A549 (cell line): ENCODE data around the gene SMURF1. TPM values are rescaled to one million over a fixed set of nuclear protein-coding genes. Genes with fewer than 3 reads are reported as not detected.

Source experiments
- ATAC-seq, 2 experiments: fragments of 200-7000 bp in 1 of 2; fragments of >200 bp in 1 of 2; cut with Nextera tagmentation in 1 of 2; cut with Tn5 transposase in 1 of 2; 3 replicates each; pipeline versions ENCODE4 v1.8.0 to v1.9.1; 2018 to 2020; ENCODE audit warnings: mild to moderate bottlenecking in 1 of 2, moderate library complexity in 1 of 2
- CTCF ChIA-PET: fragments of 300-600 bp; sonication (Branson Sonifier 250); formaldehyde crosslinking; extraction: SDS; loops from one replicate; lab custom pipeline; 2021; ENCODE audit warnings: antibody characterized with exemption, inconsistent platforms; lab: Yijun Ruan, JAX
- POLR2A ChIA-PET: fragments of 350-600 bp; formaldehyde crosslinking; extraction: SDS; loops from one replicate; lab custom pipeline; 2021; ENCODE audit warnings: antibody characterized with exemption, inconsistent platforms; lab: Yijun Ruan, JAX
- DNase-seq, 2 experiments: peaks; one replicate each; pipeline versions ENCODE4 v3.0.0 to v3.0.0-alpha.2; 2011 to 2016; ENCODE audit warnings: low read depth in 1 of 2, low spot score in 1 of 2
- FAIRE-seq: peaks from 2 replicates; lab custom pipeline; 2011; peaks lifted over from hg19 to GRCh38; lab: Jason Lieb, UNC
- H3K27ac ChIP-seq, 2 experiments: fragments of >200 bp; sonication (Bioruptor Twin); formaldehyde crosslinking; 3 replicates each; pipeline ENCODE4 v1.5.1; 2016 to 2017
- H3K4me1 ChIP-seq: fragments of >200 bp; sonication (Bioruptor Twin); formaldehyde crosslinking; 3 replicates; pipeline ENCODE4 v1.6.1; 2016
- H3K4me2 ChIP-seq: fragments of >200 bp; sonication (Bioruptor Twin); formaldehyde crosslinking; 3 replicates; pipeline ENCODE4 v1.6.1; 2016
- H3K4me3 ChIP-seq: fragments of >200 bp; sonication (Bioruptor Twin); formaldehyde crosslinking; 3 replicates; pipeline ENCODE4 v1.5.1; 2016
- H3K9me3 ChIP-seq: fragments of >200 bp; sonication (Bioruptor Twin); formaldehyde crosslinking; 3 replicates; pipeline ENCODE4 v1.6.1; 2016
- CBX8 ChIP-seq: fragments of 200-600 bp; sonication (generic); IDR thresholded peaks from 2 replicates; pipeline ENCODE4 v1.6.1; 2016
- CHD4 ChIP-seq: fragments of 200-600 bp; sonication (generic); IDR thresholded peaks from 2 replicates; pipeline ENCODE4 v1.6.1; 2016; ENCODE audit warnings: antibody characterized with exemption, mild to moderate bottlenecking, borderline replicate concordance
- EHF ChIP-seq: fragments of 250-450 bp; sonication (Bioruptor Pico); IDR thresholded peaks from 2 replicates; pipeline ENCODE4 v1.5.0; 2020; ENCODE audit warnings: mild to moderate bottlenecking
- EP300 ChIP-seq, 2 experiments: fragments of >200 bp; sonication (Bioruptor Twin); formaldehyde crosslinking; IDR thresholded peaks; 2 replicates in 1 of 2; 3 replicates in 1 of 2; pipeline ENCODE4 v1.6.1; 2016 to 2017
- FOSB ChIP-seq: fragments of 250-450 bp; sonication (Bioruptor Pico); IDR thresholded peaks from 2 replicates; pipeline ENCODE4 v1.5.0; 2020; ENCODE audit warnings: mild to moderate bottlenecking, moderate library complexity
- FOSL2 ChIP-seq, 2 experiments: fragments of 450-650 bp in 1 of 2; fragments of >200 bp in 1 of 2; sonication (Bioruptor Twin) in 1 of 2; formaldehyde crosslinking; IDR thresholded peaks; 2 replicates each; pipeline versions ENCODE4 v1.5.0 to v1.6.1; 2016 to 2020; ENCODE audit warnings: mild to moderate bottlenecking in 1 of 2, moderate library complexity in 1 of 2
- HOXB13 ChIP-seq: fragments of 250-450 bp; sonication (Bioruptor Pico); IDR thresholded peaks from 2 replicates; pipeline ENCODE4 v1.5.0; 2020; ENCODE audit warnings: low read depth, mild to moderate bottlenecking, moderate library complexity
- MAFK ChIP-seq: fragments of 450-650 bp; IDR thresholded peaks from 2 replicates; pipeline ENCODE4 v1.6.1; 2014; ENCODE audit not compliant: partially characterized antibody
- MYC ChIP-seq: IDR thresholded peaks from 2 replicates; pipeline ENCODE4 v1.6.1; 2012; ENCODE audit warnings: mild to moderate bottlenecking, inconsistent platforms, low read length, improper control_type of control experiment, borderline replicate concordance
- NFE2L2 ChIP-seq: fragments of 150-350 bp; conservative IDR thresholded peaks from 2 replicates; pipeline ENCODE4 v1.6.1; 2014; ENCODE audit warnings: low read length
- NPAS2 ChIP-seq: fragments of 250-450 bp; sonication (Bioruptor Pico); IDR thresholded peaks from 2 replicates; pipeline ENCODE4 v1.8.0; 2022; ENCODE audit warnings: mild to moderate bottlenecking, moderate library complexity, borderline replicate concordance
- NR3C1 ChIP-seq: fragments of >200 bp; sonication (Bioruptor Twin); formaldehyde crosslinking; IDR thresholded peaks from 3 replicates; pipeline ENCODE4 v1.6.1; 2017
- POLR2AphosphoS2 ChIP-seq: conservative IDR thresholded peaks from 2 replicates; pipeline ENCODE4 v1.6.1; 2012; ENCODE audit warnings: low read length, improper control_type of control experiment, inconsistent platforms
- RCOR1 ChIP-seq: fragments of 150-350 bp; IDR thresholded peaks from 2 replicates; pipeline ENCODE4 v1.6.1; 2014; ENCODE audit warnings: antibody characterized with exemption, low read length, low read depth
- SREBF2 ChIP-seq: fragments of 450-650 bp; IDR thresholded peaks from 2 replicates; pipeline ENCODE4 v1.6.1; 2014; ENCODE audit warnings: mild to moderate bottlenecking, moderate library complexity
- TFCP2L1 ChIP-seq: fragments of 250-450 bp; sonication (Bioruptor Pico); IDR thresholded peaks from 2 replicates; pipeline ENCODE4 v1.5.0; 2021; ENCODE audit warnings: mild to moderate bottlenecking
- TP53 ChIP-seq: fragments of 250-450 bp; sonication (Bioruptor Pico); IDR thresholded peaks from 2 replicates; pipeline ENCODE4 v1.5.0; 2021; ENCODE audit warnings: mild to moderate bottlenecking, moderate library complexity
- ZC3H11A ChIP-seq: fragments of 450-650 bp; IDR thresholded peaks from 2 replicates; pipeline ENCODE4 v1.6.1; 2014; ENCODE audit warnings: antibody characterized with exemption, mild to moderate bottlenecking
- ZSCAN20 ChIP-seq: fragments of 250-450 bp; sonication (Bioruptor Pico); IDR thresholded peaks from 2 replicates; pipeline ENCODE4 v1.8.0; 2022; ENCODE audit warnings: mild to moderate bottlenecking, moderate library complexity
- WGBS: methylation state at CpG from one replicate; pipeline ENCODE4 v1.1.6; 2017; ENCODE audit errors: missing lambda C conversion rate; 5-methylcytosine and 5-hydroxymethylcytosine counted together
- polyA plus RNA-seq, 4 experiments: library from polyadenylated mRNA; depleted of rRNA in 3 of 4; stranded (reverse); fragments of >200 nt; fragmentation: RNase III in 1 of 4; extraction: RNeasy Plus Mini Kit Qiagen cat#74134 plus additional on column Dnase treatment in 1 of 4; gene quantifications; 2 replicates in 3 of 4; 3 replicates in 1 of 4; pipeline ENCODE4 v1.2.3, GENCODE V29; 2011 to 2017
- TF ChIP-seq, protein P1 (sequence below): fragments of >200 bp; sonication (Bioruptor Twin); formaldehyde crosslinking; IDR thresholded peaks from 2 replicates; pipeline ENCODE4 v1.6.1; 2016
- TF ChIP-seq, protein P2 (sequence below): fragments of 150-350 bp; IDR thresholded peaks from 2 replicates; pipeline ENCODE4 v1.6.1; 2014; ENCODE audit warnings: low read depth, mild to moderate bottlenecking, low read length
- TF ChIP-seq, protein P3 (sequence below): IDR thresholded peaks from 2 replicates; pipeline ENCODE4 v1.6.1; 2012
- TF ChIP-seq, protein P4 (sequence below): fragments of 250-450 bp; sonication (Bioruptor Pico); IDR thresholded peaks from 2 replicates; pipeline ENCODE4 v1.5.0; 2020; ENCODE audit warnings: low read depth, mild to moderate bottlenecking, moderate library complexity
- TF ChIP-seq, protein P5 (sequence below): IDR thresholded peaks from 2 replicates; pipeline ENCODE4 v1.6.1; 2012; ENCODE audit warnings: low read depth, borderline replicate concordance
- TF ChIP-seq, protein P6 (sequence below): fragments of 450-650 bp; IDR thresholded peaks from 2 replicates; pipeline ENCODE4 v1.6.1; 2014; ENCODE audit warnings: antibody characterized with exemption

SMURF1 gene
- polyA plus RNA-seq, 2 of the 4 experiments (the other 2 are of a cell fraction) = 13.8 to 22.1 TPM

DNA sequence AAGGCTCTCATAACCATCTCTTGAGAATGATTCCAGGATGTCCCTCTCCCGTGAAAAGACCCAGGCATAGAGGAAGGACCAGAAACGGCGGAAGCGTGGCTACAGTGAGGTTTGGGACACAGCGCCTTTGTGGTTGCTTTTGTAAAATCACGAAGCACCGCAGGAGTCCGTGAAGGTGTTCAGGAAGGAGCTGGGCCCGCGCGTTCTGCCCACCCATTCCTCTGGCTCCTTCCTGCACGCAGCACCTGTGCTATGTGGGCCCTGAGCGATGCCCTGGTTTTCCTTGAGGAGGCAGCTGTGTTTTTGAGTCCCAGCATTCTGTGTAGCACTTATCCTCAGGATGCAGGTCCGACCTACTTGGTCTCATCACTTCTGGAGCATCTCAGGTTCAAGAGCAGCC, 152.8 kb downstream of the SMURF1 start (continued):
- TF ChIP-seq, protein P1, sequence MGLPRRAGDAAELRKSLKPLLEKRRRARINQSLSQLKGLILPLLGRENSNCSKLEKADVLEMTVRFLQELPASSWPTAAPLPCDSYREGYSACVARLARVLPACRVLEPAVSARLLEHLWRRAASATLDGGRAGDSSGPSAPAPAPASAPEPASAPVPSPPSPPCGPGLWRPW = no peak
- TF ChIP-seq ZSCAN20 (CRISPR knock-in tag) = no peak
- TF ChIP-seq, protein P2, sequence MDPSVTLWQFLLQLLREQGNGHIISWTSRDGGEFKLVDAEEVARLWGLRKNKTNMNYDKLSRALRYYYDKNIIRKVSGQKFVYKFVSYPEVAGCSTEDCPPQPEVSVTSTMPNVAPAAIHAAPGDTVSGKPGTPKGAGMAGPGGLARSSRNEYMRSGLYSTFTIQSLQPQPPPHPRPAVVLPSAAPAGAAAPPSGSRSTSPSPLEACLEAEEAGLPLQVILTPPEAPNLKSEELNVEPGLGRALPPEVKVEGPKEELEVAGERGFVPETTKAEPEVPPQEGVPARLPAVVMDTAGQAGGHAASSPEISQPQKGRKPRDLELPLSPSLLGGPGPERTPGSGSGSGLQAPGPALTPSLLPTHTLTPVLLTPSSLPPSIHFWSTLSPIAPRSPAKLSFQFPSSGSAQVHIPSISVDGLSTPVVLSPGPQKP = no peak
- TF ChIP-seq TP53 (CRISPR knock-in tag) = no peak
- TF ChIP-seq CHD4 = no peak

DNA sequence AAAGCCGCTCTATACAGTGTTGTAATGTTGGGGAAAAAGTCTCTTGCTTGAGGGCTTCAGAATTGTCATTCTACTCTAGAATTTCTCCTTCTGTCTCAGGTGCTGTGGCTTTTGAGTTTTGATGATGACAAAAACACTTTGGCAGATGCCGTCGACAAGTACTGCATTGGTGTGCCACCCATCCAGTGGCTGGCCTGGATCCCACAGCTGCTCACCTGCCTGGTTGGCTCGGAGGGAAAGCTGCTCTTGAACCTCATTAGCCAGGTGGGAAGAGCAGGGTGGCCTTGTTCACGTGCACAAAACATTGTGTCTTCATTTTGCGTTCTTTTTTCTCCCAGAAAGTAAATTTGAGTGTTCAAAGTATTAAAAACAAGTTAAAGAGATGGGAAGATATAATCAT, 153.6 kb downstream of the SMURF1 start:
- Histone ChIP-seq H3K9me3 (no peaks in the 10 kb centered on the region), H3K4me3 (no peak overlapping the region), H3K27ac (no peak overlapping the region), H3K4me1 (no peaks in the 10 kb centered on the region), H3K4me2 (no peak overlapping the region)
- WGBS = 95% methylated on average over 6 of the region's 6 CpGs
- TF ChIP-seq MYC = no peak
- TF ChIP-seq NR3C1 = no peak
- no peak for TF ChIP-seq ZSCAN20 (CRISPR knock-in tag)
- TF ChIP-seq, protein P3, sequence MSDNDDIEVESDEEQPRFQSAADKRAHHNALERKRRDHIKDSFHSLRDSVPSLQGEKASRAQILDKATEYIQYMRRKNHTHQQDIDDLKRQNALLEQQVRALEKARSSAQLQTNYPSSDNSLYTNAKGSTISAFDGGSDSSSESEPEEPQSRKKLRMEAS = no peak
- TF ChIP-seq, protein P2 = no peak
- TF ChIP-seq, protein P4, sequence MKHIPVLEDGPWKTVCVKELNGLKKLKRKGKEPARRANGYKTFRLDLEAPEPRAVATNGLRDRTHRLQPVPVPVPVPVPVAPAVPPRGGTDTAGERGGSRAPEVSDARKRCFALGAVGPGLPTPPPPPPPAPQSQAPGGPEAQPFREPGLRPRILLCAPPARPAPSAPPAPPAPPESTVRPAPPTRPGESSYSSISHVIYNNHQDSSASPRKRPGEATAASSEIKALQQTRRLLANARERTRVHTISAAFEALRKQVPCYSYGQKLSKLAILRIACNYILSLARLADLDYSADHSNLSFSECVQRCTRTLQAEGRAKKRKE = no peak
- TF ChIP-seq TFCP2L1 (CRISPR knock-in tag) = no peak
- no peak for TF ChIP-seq EP300 (IDR thresholded peaks at IDR 0.05)
- TF ChIP-seq, protein P5, sequence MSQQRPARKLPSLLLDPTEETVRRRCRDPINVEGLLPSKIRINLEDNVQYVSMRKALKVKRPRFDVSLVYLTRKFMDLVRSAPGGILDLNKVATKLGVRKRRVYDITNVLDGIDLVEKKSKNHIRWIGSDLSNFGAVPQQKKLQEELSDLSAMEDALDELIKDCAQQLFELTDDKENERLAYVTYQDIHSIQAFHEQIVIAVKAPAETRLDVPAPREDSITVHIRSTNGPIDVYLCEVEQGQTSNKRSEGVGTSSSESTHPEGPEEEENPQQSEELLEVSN = no peak
- TF ChIP-seq, protein P1 = no peak
- no peak for TF ChIP-seq MAFK
- no peak for TF ChIP-seq FOSB (CRISPR knock-in tag)
- TF ChIP-seq HOXB13 (CRISPR knock-in tag) = no peak
- TF ChIP-seq NFE2L2 = no peak
- CTCF ChIA-PET = interaction anchor here (1.9 kb wide), 1 partner anchor 323 kb away, joined by 5 read pairs; no protein-coding TSS in a partner anchor
- POLR2A ChIA-PET = no interaction called here
- ATAC-seq = no peak
- DNase-seq = no peak
- FAIRE-seq = no peak

DNA sequence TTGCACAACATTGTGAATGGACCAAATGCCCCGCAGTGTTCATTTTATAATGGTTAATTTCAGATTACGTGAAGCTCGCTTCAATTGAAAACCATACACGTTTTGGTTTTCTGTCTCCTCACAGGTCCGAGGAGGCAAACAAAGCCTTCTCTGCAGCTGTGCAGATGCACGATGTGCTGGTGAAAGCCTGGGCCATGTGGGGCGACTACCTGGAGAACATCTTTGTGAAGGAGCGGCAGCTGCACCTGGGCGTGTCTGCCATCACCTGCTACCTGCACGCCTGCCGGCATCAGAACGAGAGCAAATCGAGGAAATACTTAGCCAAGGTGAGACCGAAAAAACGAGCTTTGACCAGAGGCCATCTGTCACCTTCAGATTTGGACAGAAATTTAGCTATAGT, 155.3 kb downstream of the SMURF1 start:
- no peaks in the 10 kb centered on the region for H3K4me1 ChIP-seq
- ATAC-seq (no peak), DNase-seq (no peak), FAIRE-seq (no peak)
- no peaks in the 10 kb centered on the region for H3K9me3 ChIP-seq
- ChIA-PET POLR2A (no interaction called here), CTCF (interaction anchor here (1.9 kb wide), 1 partner anchor 324 kb away, joined by 5 read pairs; no protein-coding TSS in a partner anchor)
- WGBS = 90% methylated on average over 15 of the region's 15 CpGs
- no peak overlapping the region for H3K27ac ChIP-seq
- no peak overlapping the region for H3K4me2 ChIP-seq
- H3K4me3 ChIP-seq = no peak overlapping the region
- no peak for TF ChIP-seq TP53 (CRISPR knock-in tag)
- no peak for TF ChIP-seq FOSL2 (IDR thresholded peaks at IDR 0.05)
- TF ChIP-seq FOSL2 (CRISPR knock-in tag; IDR thresholded peaks at IDR 0.05) = no peak
- no peak for TF ChIP-seq POLR2AphosphoS2
- no peak for TF ChIP-seq RCOR1
- no peak for TF ChIP-seq NPAS2 (CRISPR knock-in tag)
- TF ChIP-seq, protein P1 = no peak
- no peak for TF ChIP-seq TFCP2L1 (CRISPR knock-in tag)
- no peak for TF ChIP-seq SREBF2
- no peak for TF ChIP-seq EHF
- TF ChIP-seq NFE2L2 = no peak
- TF ChIP-seq CBX8 = no peak
- TF ChIP-seq, protein P6, sequence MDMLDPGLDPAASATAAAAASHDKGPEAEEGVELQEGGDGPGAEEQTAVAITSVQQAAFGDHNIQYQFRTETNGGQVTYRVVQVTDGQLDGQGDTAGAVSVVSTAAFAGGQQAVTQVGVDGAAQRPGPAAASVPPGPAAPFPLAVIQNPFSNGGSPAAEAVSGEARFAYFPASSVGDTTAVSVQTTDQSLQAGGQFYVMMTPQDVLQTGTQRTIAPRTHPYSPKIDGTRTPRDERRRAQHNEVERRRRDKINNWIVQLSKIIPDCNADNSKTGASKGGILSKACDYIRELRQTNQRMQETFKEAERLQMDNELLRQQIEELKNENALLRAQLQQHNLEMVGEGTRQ = no peak
- no peak for TF ChIP-seq EP300 (IDR thresholded peaks at IDR 0.05)
- no peak for TF ChIP-seq ZC3H11A
